A673 (cell line): ENCODE results near the gene RXRA. TPM values are rescaled to one million over a fixed set of nuclear protein-coding genes. Genes with fewer than 3 reads are reported as not detected.

Source experiments
- BruUV-seq: library from RNA; stranded (reverse); fragments of 400-500 nt; replicated peaks from 2 replicates; lab custom pipeline; 2021; lab: Mats Ljungman, UMichigan
- CTCF ChIA-PET: fragments of 300-600 bp; sonication (Branson Sonifier 250); formaldehyde crosslinking; loops from one replicate; lab custom pipeline; 2022; ENCODE audit warnings: antibody characterized with exemption; lab: Charles Lee
- POLR2A ChIA-PET: fragments of 300-600 bp; sonication (Branson Sonifier 250); formaldehyde crosslinking; loops from one replicate; lab custom pipeline; 2022; ENCODE audit warnings: antibody characterized with exemption; ENCODE audit not compliant: low non-redundant PET; lab: Charles Lee
- DNase-seq: peaks from one replicate; pipeline ENCODE4 v3.0.0-alpha.2; 2015; ENCODE audit warnings: low spot score
- H3K27ac ChIP-seq: fragments of 200-600 bp; sonication (generic); 2 replicates; pipeline ENCODE4 v1.5.1; 2016; ENCODE audit warnings: mixed run types, low read depth, mild to moderate bottlenecking, mixed read lengths, antibody characterized with exemption, low read length; ENCODE audit not compliant: poor library complexity, severe bottlenecking
- H3K27me3 ChIP-seq: fragments of 200-600 bp; sonication (generic); replicated peaks from 2 replicates; pipeline ENCODE4 v1.6.1; 2017; ENCODE audit warnings: mixed run types, low read depth, mild to moderate bottlenecking, mixed read lengths, antibody characterized with exemption, low read length; ENCODE audit not compliant: insufficient read depth, poor library complexity
- H3K36me3 ChIP-seq: fragments of 200-600 bp; sonication (generic); 2 replicates; pipeline ENCODE4 v1.6.1; 2016; ENCODE audit warnings: mixed run types, mild to moderate bottlenecking, mixed read lengths, antibody characterized with exemption, low read length; ENCODE audit not compliant: insufficient read depth, poor library complexity, severe bottlenecking
- H3K4me1 ChIP-seq: fragments of 200-600 bp; sonication (generic); 2 replicates; pipeline ENCODE4 v1.6.1; 2017; ENCODE audit warnings: mixed run types, mild to moderate bottlenecking, mixed read lengths, antibody characterized with exemption, low read length; ENCODE audit not compliant: insufficient read depth, poor library complexity, severe bottlenecking
- H3K4me3 ChIP-seq: fragments of 200-600 bp; sonication (generic); 2 replicates; pipeline ENCODE4 v1.5.1; 2016; ENCODE audit warnings: low read depth, mixed run types, mild to moderate bottlenecking, mixed read lengths, low read length; ENCODE audit not compliant: poor library complexity, severe bottlenecking
- H3K9me3 ChIP-seq: fragments of 200-600 bp; sonication (generic); 2 replicates; pipeline ENCODE4 v1.6.1; 2016; ENCODE audit warnings: mixed run types, low read depth, mild to moderate bottlenecking, mixed read lengths, antibody characterized with exemption, low read length; ENCODE audit not compliant: poor library complexity, severe bottlenecking
- EZH2 ChIP-seq: fragments of 200-600 bp; sonication (generic); IDR thresholded peaks from 2 replicates; pipeline ENCODE4 v1.6.1; 2017; ENCODE audit warnings: borderline replicate concordance, low read depth, mild to moderate bottlenecking, mixed read lengths, antibody characterized with exemption, low read length; ENCODE audit not compliant: poor library complexity, severe bottlenecking
- intact Hi-C: fragments of 100-400 bp; cut with micrococcal nuclease; formaldehyde crosslinking; loops from one replicate; pipeline ENCODE4 v1.10.0; 2022; ENCODE audit not compliant: unreplicated experiment
- microRNA-seq: library from miRNA; unstranded; fragments of <30 nt; microRNA quantifications from one replicate; pipeline ENCODE4 v1.2.0, GENCODE V29; 2021
- total RNA-seq: library from RNA; stranded (reverse); gene quantifications from 2 replicates; pipeline ENCODE4 v1.2.3, GENCODE V29; 2021
- TF ChIP-seq, protein P1 (sequence below): fragments of 300-800, 200-600 bp; sonication (generic); conservative IDR thresholded peaks from 2 replicates; pipeline ENCODE4 v1.5.1; 2017; ENCODE audit warnings: low read depth, mild to moderate bottlenecking, antibody characterized with exemption, low read length, moderate library complexity, mixed read lengths

RXRA gene
- total RNA-seq, 1 experiment from 2014 or later: 54.1 TPM

DNA sequence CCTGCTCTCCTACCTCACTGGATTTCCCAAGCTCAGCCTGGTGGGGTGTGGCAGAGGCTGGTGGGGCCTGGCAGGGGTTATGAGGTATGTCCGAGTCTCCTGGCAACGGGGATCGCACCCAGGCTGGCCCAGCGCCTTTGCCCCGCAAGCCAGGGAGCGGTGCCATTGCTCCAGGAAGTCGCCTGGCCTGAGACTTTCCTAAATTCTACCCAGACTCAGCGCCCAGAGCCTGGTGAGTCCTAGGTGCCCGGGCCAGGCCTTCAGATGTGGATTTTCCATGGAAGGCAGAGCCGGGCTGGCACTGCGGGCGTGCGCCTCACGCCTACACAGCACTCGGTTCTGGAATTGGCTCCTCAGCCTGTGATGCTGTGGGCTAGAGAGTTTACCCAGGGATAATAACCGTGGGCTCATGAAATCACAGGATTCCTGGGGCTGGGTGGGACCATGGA, 159.9 kb downstream of the RXRA start:
- TF ChIP-seq EZH2: no peak
- TF ChIP-seq, protein P1, sequence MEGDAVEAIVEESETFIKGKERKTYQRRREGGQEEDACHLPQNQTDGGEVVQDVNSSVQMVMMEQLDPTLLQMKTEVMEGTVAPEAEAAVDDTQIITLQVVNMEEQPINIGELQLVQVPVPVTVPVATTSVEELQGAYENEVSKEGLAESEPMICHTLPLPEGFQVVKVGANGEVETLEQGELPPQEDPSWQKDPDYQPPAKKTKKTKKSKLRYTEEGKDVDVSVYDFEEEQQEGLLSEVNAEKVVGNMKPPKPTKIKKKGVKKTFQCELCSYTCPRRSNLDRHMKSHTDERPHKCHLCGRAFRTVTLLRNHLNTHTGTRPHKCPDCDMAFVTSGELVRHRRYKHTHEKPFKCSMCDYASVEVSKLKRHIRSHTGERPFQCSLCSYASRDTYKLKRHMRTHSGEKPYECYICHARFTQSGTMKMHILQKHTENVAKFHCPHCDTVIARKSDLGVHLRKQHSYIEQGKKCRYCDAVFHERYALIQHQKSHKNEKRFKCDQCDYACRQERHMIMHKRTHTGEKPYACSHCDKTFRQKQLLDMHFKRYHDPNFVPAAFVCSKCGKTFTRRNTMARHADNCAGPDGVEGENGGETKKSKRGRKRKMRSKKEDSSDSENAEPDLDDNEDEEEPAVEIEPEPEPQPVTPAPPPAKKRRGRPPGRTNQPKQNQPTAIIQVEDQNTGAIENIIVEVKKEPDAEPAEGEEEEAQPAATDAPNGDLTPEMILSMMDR: no peak
- Histone ChIP-seq H3K4me3 (no peak overlapping the region), H3K36me3 (no peaks in the 10 kb centered on the region), H3K4me1 (peaks cover 19% of the 10 kb centered on the region), H3K27me3 (no peaks in the 10 kb centered on the region), H3K9me3 (no peaks in the 10 kb centered on the region), H3K27ac (no peak overlapping the region)
- ChIA-PET POLR2A (no interaction called here), CTCF (no interaction called here)
- BruUV-seq: no TSS peak
- DNase-seq: no peak
- intact Hi-C loops: no loop called here

DNA sequence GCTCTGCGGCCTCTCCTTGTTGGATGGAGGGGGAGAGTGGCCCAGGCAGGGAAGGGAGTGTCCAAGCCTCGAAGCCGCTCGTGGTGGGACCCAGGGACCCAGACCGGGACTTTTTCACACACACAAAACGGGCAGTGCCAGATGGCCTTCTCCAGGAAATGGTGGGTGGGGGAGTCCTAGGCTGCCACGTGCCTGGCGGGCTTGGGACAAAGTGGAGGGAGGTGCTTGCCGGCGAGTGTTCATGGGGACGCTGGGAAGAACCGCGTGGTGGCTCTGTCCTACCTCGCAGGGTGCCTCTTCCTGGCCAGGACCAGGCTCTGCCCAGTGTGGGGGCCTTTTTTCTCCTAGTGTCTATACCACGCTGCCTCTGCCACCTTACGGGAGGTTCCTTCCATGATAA, 160.3 kb downstream of the RXRA start:
- CTCF ChIA-PET: no interaction called here
- intact Hi-C loops: no loop called here
- H3K4me3 ChIP-seq: no peak overlapping the region
- no peak for TF ChIP-seq EZH2
- TF ChIP-seq, protein P1: no peak
- DNase-seq: no peak
- peak overlapping the region; percentile 23 for H3K27ac ChIP-seq
- H3K27me3 ChIP-seq: no peaks in the 10 kb centered on the region
- BruUV-seq: no TSS peak
- H3K36me3 ChIP-seq: no peaks in the 10 kb centered on the region
- peaks cover 19% of the 10 kb centered on the region for H3K4me1 ChIP-seq
- no peaks in the 10 kb centered on the region for H3K9me3 ChIP-seq
- POLR2A ChIA-PET: no interaction called here

Small RNA genes within 50 kb of the gene (microRNA-seq; reads per million reads assigned to microRNA genes)
- not detected for gene MIR4669

Other genes starting within 250 kb of the RXRA start
- gene WDR5, start 190.4 kb upstream of the RXRA start, total RNA-seq: 67.7 and 76.4 TPM in 2 replicates
- 49.1 and 96.5 TPM in 2 replicates for gene RNU6ATAC, start 161.9 kb upstream of the RXRA start, total RNA-seq